HepG2 (cell line): Measurements from ENCODE around the gene DOHH. TPM values are rescaled to one million over a fixed set of nuclear protein-coding genes. Genes with fewer than 3 reads are reported as not detected.
A peak's percentile ranks its signal among the peaks of the same experiment; 100 is the strongest.

Experiments used
- ARHGAP35 ChIP-seq: sonication (generic); formaldehyde crosslinking; IDR thresholded peaks from 2 replicates; pipeline ENCODE4 v1.9.0; 2022; ENCODE audit warnings: mild to moderate bottlenecking, inconsistent platforms, moderate library complexity, missing genetic modification reagents, borderline replicate concordance
- CEBPG ChIP-seq: IDR thresholded peaks from 2 replicates; pipeline ENCODE4 v1.6.1; 2016
- CHD4 ChIP-seq: fragments of 200-600 bp; sonication (generic); IDR thresholded peaks from 2 replicates; pipeline ENCODE4 v1.7.0; 2017; ENCODE audit warnings: mild to moderate bottlenecking, low read length, borderline replicate concordance
- FUBP1 ChIP-seq: sonication (generic); formaldehyde crosslinking; IDR thresholded peaks from 2 replicates; pipeline ENCODE4 v1.5.1; 2020; ENCODE audit warnings: missing genetic modification reagents, mild to moderate bottlenecking, borderline replicate concordance
- KDM6A ChIP-seq: IDR thresholded peaks from 2 replicates; pipeline ENCODE4 v1.6.1; 2016; ENCODE audit warnings: low read depth
- MBD4 ChIP-seq: IDR thresholded peaks from 2 replicates; pipeline ENCODE4 v1.6.1; 2012; ENCODE audit warnings: low read length, inconsistent platforms, borderline replicate concordance
- MYC ChIP-seq: sonication (generic); formaldehyde crosslinking; IDR thresholded peaks from 2 replicates; pipeline ENCODE4 v1.9.0; 2021; ENCODE audit warnings: missing genetic modification reagents, borderline replicate concordance
- TOPORS ChIP-seq: sonication (generic); formaldehyde crosslinking; IDR thresholded peaks from 2 replicates; pipeline ENCODE4 v1.8.0; 2023; ENCODE audit warnings: mild to moderate bottlenecking, missing genetic modification reagents
- U2AF1 ChIP-seq: fragments of 200-400 bp; formaldehyde crosslinking; optimal IDR thresholded peaks from 2 replicates; pipeline ENCODE3; 2017; ENCODE audit warnings: mild to moderate bottlenecking, low read depth, low read length
- ZNF431 ChIP-seq: sonication (generic); formaldehyde crosslinking; IDR thresholded peaks from 2 replicates; pipeline ENCODE4 v1.9.0; 2022; ENCODE audit warnings: missing genetic modification reagents, low read depth, mild to moderate bottlenecking, borderline replicate concordance
- ZNF496 ChIP-seq: sonication (generic); formaldehyde crosslinking; IDR thresholded peaks from 2 replicates; pipeline ENCODE4 v1.8.1; 2023; ENCODE audit warnings: mild to moderate bottlenecking, moderate library complexity, missing genetic modification reagents; ENCODE audit not compliant: insufficient replicate concordance
- polyA plus RNA-seq, 8 experiments: library from polyadenylated mRNA; depleted of rRNA in 3 of 8; stranded (reverse) in 7 of 8; unstranded in 1 of 8; fragments of >200 nt; fragmentation: Illumina TruSeq in 4 of 8; extraction: Trizol in 4 of 8; gene quantifications; 2 replicates each; pipeline versions ENCODE4 v1.2.1 to v1.2.3, GENCODE V29; 2011 to 2016; ENCODE audit warnings: low read depth in 4 of 8, missing spikeins in 1 of 8, mixed read lengths in 1 of 8; ENCODE audit not compliant: insufficient read depth in 1 of 8
- total RNA-seq, 5 experiments: library from RNA; depleted of rRNA; stranded (reverse); fragments of >200 nt; fragmentation: Illumina TruSeq; extraction: Trizol; gene quantifications; 2 replicates each; pipeline ENCODE4 v1.2.3, GENCODE V29; 2016; ENCODE audit warnings: low read depth in 1 of 5
- TF ChIP-seq, protein P1 (sequence below): sonication (generic); formaldehyde crosslinking; IDR thresholded peaks from 2 replicates; pipeline ENCODE4 v1.4.0; 2020; ENCODE audit warnings: mild to moderate bottlenecking, missing genetic modification reagents
- TF ChIP-seq, protein P2 (sequence below): sonication (generic); formaldehyde crosslinking; IDR thresholded peaks from 2 replicates; pipeline ENCODE4 v1.4.0; 2020; ENCODE audit warnings: missing genetic modification reagents
- TF ChIP-seq, protein P3 (sequence below): sonication (generic); formaldehyde crosslinking; IDR thresholded peaks from 2 replicates; pipeline ENCODE4 v1.4.0; 2020; ENCODE audit warnings: missing genetic modification reagents, borderline replicate concordance
- TF ChIP-seq, protein P4 (sequence below), 2 experiments: sonication (generic) in 1 of 2; formaldehyde crosslinking in 1 of 2; IDR thresholded peaks; 2 replicates each; pipeline versions ENCODE4 v1.4.0 to v1.6.1; 2018 to 2020; ENCODE audit warnings: missing genetic modification reagents in 2 of 2, borderline replicate concordance in 1 of 2, low read depth in 1 of 2, mild to moderate bottlenecking in 1 of 2, missing biosample characterization in 1 of 2

The DOHH gene
- total and polyA plus RNA-seq, 2 of the 13 experiments (the other 11 are each of a cell fraction or from before 2014, with no cell fraction given) = 3.5 to 13.7 TPM

GRCh38 chr19:3505598-3506383, 5.3 kb upstream of the DOHH start, which contains the start of gene FZR1 (continued):
- TF ChIP-seq ARHGAP35 (peak; percentile 78), ZNF431 (CRISPR knock-in tag) (no peak), U2AF1 (no peak), ZNF496 (CRISPR knock-in tag) (no peak), FUBP1 (CRISPR knock-in tag) (no peak), CHD4 (peak; percentile 60; the same call in 1 of the 2 replicates), MYC (CRISPR knock-in tag) (peak; percentile 72; the same call in 1 of the 2 replicates), CEBPG (CRISPR knock-in tag) (0 out of 2 replicates have a peak, but pooled peaks have one; percentile 2), TOPORS (no peak), KDM6A (CRISPR knock-in tag) (no peak), MBD4 (no peak)
- TF ChIP-seq, protein P1, sequence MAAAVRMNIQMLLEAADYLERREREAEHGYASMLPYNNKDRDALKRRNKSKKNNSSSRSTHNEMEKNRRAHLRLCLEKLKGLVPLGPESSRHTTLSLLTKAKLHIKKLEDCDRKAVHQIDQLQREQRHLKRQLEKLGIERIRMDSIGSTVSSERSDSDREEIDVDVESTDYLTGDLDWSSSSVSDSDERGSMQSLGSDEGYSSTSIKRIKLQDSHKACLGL (CRISPR knock-in tag) = 0 out of 2 replicates have a peak, but pooled peaks have one; percentile 46
- TF ChIP-seq, protein P2, sequence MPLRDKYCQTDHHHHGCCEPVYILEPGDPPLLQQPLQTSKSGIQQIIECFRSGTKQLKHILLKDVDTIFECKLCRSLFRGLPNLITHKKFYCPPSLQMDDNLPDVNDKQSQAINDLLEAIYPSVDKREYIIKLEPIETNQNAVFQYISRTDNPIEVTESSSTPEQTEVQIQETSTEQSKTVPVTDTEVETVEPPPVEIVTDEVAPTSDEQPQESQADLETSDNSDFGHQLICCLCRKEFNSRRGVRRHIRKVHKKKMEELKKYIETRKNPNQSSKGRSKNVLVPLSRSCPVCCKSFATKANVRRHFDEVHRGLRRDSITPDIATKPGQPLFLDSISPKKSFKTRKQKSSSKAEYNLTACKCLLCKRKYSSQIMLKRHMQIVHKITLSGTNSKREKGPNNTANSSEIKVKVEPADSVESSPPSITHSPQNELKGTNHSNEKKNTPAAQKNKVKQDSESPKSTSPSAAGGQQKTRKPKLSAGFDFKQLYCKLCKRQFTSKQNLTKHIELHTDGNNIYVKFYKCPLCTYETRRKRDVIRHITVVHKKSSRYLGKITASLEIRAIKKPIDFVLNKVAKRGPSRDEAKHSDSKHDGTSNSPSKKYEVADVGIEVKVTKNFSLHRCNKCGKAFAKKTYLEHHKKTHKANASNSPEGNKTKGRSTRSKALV (CRISPR knock-in tag) = no peak
- TF ChIP-seq, protein P3, sequence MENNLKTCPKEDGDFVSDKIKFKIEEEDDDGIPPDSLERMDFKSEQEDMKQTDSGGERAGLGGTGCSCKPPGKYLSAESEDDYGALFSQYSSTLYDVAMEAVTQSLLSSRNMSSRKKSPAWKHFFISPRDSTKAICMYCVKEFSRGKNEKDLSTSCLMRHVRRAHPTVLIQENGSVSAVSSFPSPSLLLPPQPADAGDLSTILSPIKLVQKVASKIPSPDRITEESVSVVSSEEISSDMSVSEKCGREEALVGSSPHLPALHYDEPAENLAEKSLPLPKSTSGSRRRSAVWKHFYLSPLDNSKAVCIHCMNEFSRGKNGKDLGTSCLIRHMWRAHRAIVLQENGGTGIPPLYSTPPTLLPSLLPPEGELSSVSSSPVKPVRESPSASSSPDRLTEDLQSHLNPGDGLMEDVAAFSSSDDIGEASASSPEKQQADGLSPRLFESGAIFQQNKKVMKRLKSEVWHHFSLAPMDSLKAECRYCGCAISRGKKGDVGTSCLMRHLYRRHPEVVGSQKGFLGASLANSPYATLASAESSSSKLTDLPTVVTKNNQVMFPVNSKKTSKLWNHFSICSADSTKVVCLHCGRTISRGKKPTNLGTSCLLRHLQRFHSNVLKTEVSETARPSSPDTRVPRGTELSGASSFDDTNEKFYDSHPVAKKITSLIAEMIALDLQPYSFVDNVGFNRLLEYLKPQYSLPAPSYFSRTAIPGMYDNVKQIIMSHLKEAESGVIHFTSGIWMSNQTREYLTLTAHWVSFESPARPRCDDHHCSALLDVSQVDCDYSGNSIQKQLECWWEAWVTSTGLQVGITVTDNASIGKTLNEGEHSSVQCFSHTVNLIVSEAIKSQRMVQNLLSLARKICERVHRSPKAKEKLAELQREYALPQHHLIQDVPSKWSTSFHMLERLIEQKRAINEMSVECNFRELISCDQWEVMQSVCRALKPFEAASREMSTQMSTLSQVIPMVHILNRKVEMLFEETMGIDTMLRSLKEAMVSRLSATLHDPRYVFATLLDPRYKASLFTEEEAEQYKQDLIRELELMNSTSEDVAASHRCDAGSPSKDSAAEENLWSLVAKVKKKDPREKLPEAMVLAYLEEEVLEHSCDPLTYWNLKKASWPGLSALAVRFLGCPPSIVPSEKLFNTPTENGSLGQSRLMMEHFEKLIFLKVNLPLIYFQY (CRISPR knock-in tag) = 0 out of 2 replicates have a peak, but pooled peaks have one; percentile 38
- TF ChIP-seq, protein P4, sequence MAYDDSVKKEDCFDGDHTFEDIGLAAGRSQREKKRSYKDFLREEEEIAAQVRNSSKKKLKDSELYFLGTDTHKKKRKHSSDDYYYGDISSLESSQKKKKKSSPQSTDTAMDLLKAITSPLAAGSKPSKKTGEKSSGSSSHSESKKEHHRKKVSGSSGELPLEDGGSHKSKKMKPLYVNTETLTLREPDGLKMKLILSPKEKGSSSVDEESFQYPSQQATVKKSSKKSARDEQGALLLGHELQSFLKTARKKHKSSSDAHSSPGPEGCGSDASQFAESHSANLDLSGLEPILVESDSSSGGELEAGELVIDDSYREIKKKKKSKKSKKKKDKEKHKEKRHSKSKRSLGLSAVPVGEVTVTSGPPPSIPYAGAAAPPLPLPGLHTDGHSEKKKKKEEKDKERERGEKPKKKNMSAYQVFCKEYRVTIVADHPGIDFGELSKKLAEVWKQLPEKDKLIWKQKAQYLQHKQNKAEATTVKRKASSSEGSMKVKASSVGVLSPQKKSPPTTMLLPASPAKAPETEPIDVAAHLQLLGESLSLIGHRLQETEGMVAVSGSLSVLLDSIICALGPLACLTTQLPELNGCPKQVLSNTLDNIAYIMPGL (CRISPR knock-in tag; IDR thresholded peaks at IDR 0.05; ENCODE audit: borderline replicate concordance in 1 of 2, low read depth in 1 of 2) = peak; percentile 35 to 54; a peak in 1 of 4 replicates
